Endodermal cell (in vitro differentiated cells): ENCODE data around the gene CDON. TPM values are rescaled to one million over a fixed set of nuclear protein-coding genes. Genes with fewer than 3 reads are reported as not detected.

Experiments used
- DNase-seq: peaks from one replicate; pipeline ENCODE4 v3.0.0-alpha.2; 2017
- H3K27ac ChIP-seq: 2 replicates; pipeline ENCODE4 v1.5.1; 2013; ENCODE audit warnings: mild to moderate bottlenecking, low read depth, low read length, moderate library complexity
- H3K27me3 ChIP-seq: 2 replicates; pipeline ENCODE4 v1.6.1; 2013; ENCODE audit warnings: mild to moderate bottlenecking, low read length, moderate library complexity; ENCODE audit not compliant: insufficient read depth, control insufficient read depth, poor library complexity, severe bottlenecking
- H3K36me3 ChIP-seq: 2 replicates; pipeline ENCODE4 v1.7.0; 2013; ENCODE audit warnings: mild to moderate bottlenecking, low read length, moderate library complexity; ENCODE audit not compliant: control insufficient read depth, insufficient read depth
- H3K4me1 ChIP-seq: one replicate; pipeline ENCODE4 v1.7.0; 2013; ENCODE audit warnings: low read length; ENCODE audit not compliant: control insufficient read depth, insufficient read depth
- H3K4me3 ChIP-seq: 2 replicates; pipeline ENCODE4 v1.5.1; 2013; ENCODE audit warnings: mild to moderate bottlenecking, low read length, moderate library complexity
- H3K9ac ChIP-seq: 2 replicates; pipeline ENCODE4 v1.6.1; 2013; ENCODE audit warnings: mild to moderate bottlenecking, low read length, moderate library complexity; ENCODE audit not compliant: poor library complexity, severe bottlenecking; ENCODE audit errors: extremely low read depth
- H3K9me3 ChIP-seq: 2 replicates; pipeline ENCODE4 v1.6.1; 2013; ENCODE audit warnings: mild to moderate bottlenecking, low read length, moderate library complexity; ENCODE audit not compliant: control insufficient read depth
- H3K27ac Mint-ChIP-seq: 2 replicates; pipeline ENCODE4 v1.8.0; 2020; ENCODE audit warnings: mixed read lengths
- H3K27me3 Mint-ChIP-seq: 2 replicates; pipeline ENCODE4 v1.8.0; 2021; ENCODE audit warnings: mild to moderate bottlenecking, mixed read lengths; ENCODE audit not compliant: insufficient read depth
- H3K36me3 Mint-ChIP-seq: 2 replicates; pipeline ENCODE4 v1.8.0; 2020; ENCODE audit warnings: low read depth, mixed read lengths
- H3K4me1 Mint-ChIP-seq: 2 replicates; pipeline ENCODE4 v1.8.0; 2020; ENCODE audit warnings: mixed read lengths
- H3K4me3 Mint-ChIP-seq: 2 replicates; pipeline ENCODE4 v1.8.0; 2020; ENCODE audit warnings: mild to moderate bottlenecking, moderate library complexity, mixed read lengths
- H3K9me3 Mint-ChIP-seq: 2 replicates; pipeline ENCODE4 v1.8.0; 2020; ENCODE audit warnings: mild to moderate bottlenecking, mixed read lengths
- WGBS, 2 experiments: methylation state at CpG; one replicate each; pipeline versions ENCODE4 v1.1.5 to v1.1.7; 2013; ENCODE audit warnings: missing lambda C conversion rate in 2 of 2, mixed read lengths in 1 of 2; ENCODE audit not compliant: insufficient coverage in 1 of 2, insufficient read length in 1 of 2; 5-methylcytosine and 5-hydroxymethylcytosine counted together
- total RNA-seq, 2 donors: library from RNA; stranded (reverse); fragmentation: NEBNext Ultra II Directional in 1 of 2; extraction: Animal tissue kit (Norgen Biotek cat#: 25700) in 1 of 2; gene quantifications; 2 replicates in 1 of 2; 3 replicates in 1 of 2; pipeline ENCODE4 v1.2.1, GENCODE V29; 2021
- TF ChIP-seq, protein P1 (sequence below): fragments of 200-600 bp; sonication (generic); conservative IDR thresholded peaks from 2 replicates; pipeline ENCODE4 v1.5.0; 2021; ENCODE audit warnings: antibody characterized with exemption, mild to moderate bottlenecking

CDON gene
- total RNA-seq, 2 donors from 2014 or later, result 19.2 to 24.5 TPM

DNA sequence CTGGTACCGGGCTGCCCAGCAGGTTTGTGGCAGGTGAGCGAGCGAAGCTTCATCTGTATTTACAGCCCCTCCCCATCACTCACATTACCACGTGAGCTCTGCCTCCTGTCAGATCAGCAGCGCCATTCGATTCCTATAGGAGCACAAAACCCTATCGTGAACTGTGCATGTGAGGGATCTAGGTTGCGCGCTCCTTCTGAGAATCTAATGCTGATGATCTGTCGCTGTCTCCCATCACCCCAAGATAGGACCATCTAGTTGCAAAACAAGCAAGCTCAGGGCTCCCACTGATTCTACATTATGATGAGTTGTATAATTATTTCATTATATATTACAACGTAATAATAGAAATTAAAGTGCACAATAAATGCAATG is 132.6 kb downstream of the CDON start:
- Mint-ChIP-seq H3K27me3 (peaks cover 7% of the 10 kb centered on the region), H3K36me3 (no peaks in the 10 kb centered on the region), H3K4me1 (peaks cover 16% of the 10 kb centered on the region), H3K27ac (no peak overlapping the region), H3K9me3 (no peaks in the 10 kb centered on the region), H3K4me3 (no peak overlapping the region)
- Histone ChIP-seq H3K4me3 (no peak overlapping the region), H3K9ac (no peak overlapping the region), H3K27me3 (peaks cover 18% of the 10 kb centered on the region), H3K4me1 (peaks cover 2% of the 10 kb centered on the region), H3K9me3 (no peaks in the 10 kb centered on the region), H3K27ac (no peak overlapping the region), H3K36me3 (no peaks in the 10 kb centered on the region)
- DNase-seq, result no peak
- TF ChIP-seq, protein P1, sequence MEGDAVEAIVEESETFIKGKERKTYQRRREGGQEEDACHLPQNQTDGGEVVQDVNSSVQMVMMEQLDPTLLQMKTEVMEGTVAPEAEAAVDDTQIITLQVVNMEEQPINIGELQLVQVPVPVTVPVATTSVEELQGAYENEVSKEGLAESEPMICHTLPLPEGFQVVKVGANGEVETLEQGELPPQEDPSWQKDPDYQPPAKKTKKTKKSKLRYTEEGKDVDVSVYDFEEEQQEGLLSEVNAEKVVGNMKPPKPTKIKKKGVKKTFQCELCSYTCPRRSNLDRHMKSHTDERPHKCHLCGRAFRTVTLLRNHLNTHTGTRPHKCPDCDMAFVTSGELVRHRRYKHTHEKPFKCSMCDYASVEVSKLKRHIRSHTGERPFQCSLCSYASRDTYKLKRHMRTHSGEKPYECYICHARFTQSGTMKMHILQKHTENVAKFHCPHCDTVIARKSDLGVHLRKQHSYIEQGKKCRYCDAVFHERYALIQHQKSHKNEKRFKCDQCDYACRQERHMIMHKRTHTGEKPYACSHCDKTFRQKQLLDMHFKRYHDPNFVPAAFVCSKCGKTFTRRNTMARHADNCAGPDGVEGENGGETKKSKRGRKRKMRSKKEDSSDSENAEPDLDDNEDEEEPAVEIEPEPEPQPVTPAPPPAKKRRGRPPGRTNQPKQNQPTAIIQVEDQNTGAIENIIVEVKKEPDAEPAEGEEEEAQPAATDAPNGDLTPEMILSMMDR, result no peak
- WGBS, 2 experiments, result 91% methylated on average over 7 to 11 of the region's 11 CpGs

GRCh38 chr11:125929445-125930075 is 133.1 kb downstream of the CDON start:
- WGBS, 2 experiments, result 95 to 98% methylated on average over 6 to 9 of the region's 9 CpGs
- no peak overlapping the region for H3K27ac ChIP-seq
- TF ChIP-seq, protein P1, result no peak
- Mint-ChIP-seq H3K27ac (no peak overlapping the region), H3K4me1 (peaks cover 20% of the 10 kb centered on the region), H3K4me3 (no peak overlapping the region), H3K36me3 (no peaks in the 10 kb centered on the region), H3K9me3 (no peaks in the 10 kb centered on the region), H3K27me3 (peaks cover 7% of the 10 kb centered on the region)
- DNase-seq, result no peak
- H3K9me3 ChIP-seq, result no peaks in the 10 kb centered on the region
- H3K4me3 ChIP-seq, result no peak overlapping the region
- H3K9ac ChIP-seq, result no peak overlapping the region
- H3K36me3 ChIP-seq, result no peaks in the 10 kb centered on the region
- peaks cover 2% of the 10 kb centered on the region for H3K4me1 ChIP-seq
- peaks cover 19% of the 10 kb centered on the region for H3K27me3 ChIP-seq

DNA sequence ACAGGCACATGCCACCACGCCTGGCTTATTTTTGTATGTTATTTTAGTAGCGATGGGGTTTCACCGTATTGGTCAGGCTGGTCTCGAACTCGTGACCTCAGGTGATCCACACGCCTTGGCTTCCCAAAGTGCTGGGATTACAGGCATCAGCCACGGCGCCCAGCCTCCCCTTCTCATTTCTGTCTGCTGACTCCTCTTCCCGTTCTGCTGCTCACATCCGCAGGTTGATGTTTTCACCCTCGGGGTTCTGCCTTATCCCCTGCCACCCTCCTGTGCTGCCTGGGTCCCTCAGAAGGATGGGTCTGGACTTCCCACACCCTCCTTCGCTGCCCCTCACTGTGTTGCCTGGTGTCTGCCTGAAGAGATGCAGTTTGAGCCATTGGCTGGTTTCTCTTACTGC is 136.0 kb downstream of the CDON start:
- Mint-ChIP-seq H3K4me3 (no peak overlapping the region), H3K4me1 (peaks cover 12% of the 10 kb centered on the region), H3K9me3 (no peaks in the 10 kb centered on the region), H3K27me3 (peaks cover 5% of the 10 kb centered on the region), H3K36me3 (no peaks in the 10 kb centered on the region), H3K27ac (no peak overlapping the region)
- 91 to 93% methylated on average over 12 of the region's 12 CpGs for WGBS, 2 experiments
- H3K9ac ChIP-seq, result no peak overlapping the region
- H3K36me3 ChIP-seq, result no peaks in the 10 kb centered on the region
- no peak overlapping the region for H3K4me3 ChIP-seq
- no peak overlapping the region for H3K27ac ChIP-seq
- no peaks in the 10 kb centered on the region for H3K9me3 ChIP-seq
- peaks cover 23% of the 10 kb centered on the region for H3K27me3 ChIP-seq
- peaks cover 2% of the 10 kb centered on the region for H3K4me1 ChIP-seq
- TF ChIP-seq, protein P1, result no peak
- no peak for DNase-seq
